IPS-18a (cell line): ENCODE measurements around the gene PCNX3.

Experiments used
- H3K27ac ChIP-seq: one replicate; pipeline ENCODE4 v1.5.1; 2013; ENCODE audit warnings: low read length
- H3K27me3 ChIP-seq: one replicate; pipeline ENCODE4 v1.6.1; 2013; ENCODE audit warnings: mild to moderate bottlenecking, low read length; ENCODE audit not compliant: control insufficient read depth, insufficient read depth
- H3K36me3 ChIP-seq: one replicate; pipeline ENCODE4 v1.6.1; 2013; ENCODE audit warnings: low read depth, low read length; ENCODE audit not compliant: control insufficient read depth
- H3K4me1 ChIP-seq: one replicate; pipeline ENCODE4 v1.6.1; 2013; ENCODE audit warnings: low read depth, low read length; ENCODE audit not compliant: control insufficient read depth
- H3K4me3 ChIP-seq: one replicate; pipeline ENCODE4 v1.5.1; 2013; ENCODE audit warnings: low read length
- H3K9ac ChIP-seq: one replicate; pipeline ENCODE4 v1.6.1; 2013; ENCODE audit warnings: mild to moderate bottlenecking, low read length, moderate library complexity
- H3K9me3 ChIP-seq: one replicate; pipeline ENCODE4 v1.6.1; 2013; ENCODE audit warnings: low read depth, low read length; ENCODE audit not compliant: control insufficient read depth

The PCNX3 gene

DNA sequence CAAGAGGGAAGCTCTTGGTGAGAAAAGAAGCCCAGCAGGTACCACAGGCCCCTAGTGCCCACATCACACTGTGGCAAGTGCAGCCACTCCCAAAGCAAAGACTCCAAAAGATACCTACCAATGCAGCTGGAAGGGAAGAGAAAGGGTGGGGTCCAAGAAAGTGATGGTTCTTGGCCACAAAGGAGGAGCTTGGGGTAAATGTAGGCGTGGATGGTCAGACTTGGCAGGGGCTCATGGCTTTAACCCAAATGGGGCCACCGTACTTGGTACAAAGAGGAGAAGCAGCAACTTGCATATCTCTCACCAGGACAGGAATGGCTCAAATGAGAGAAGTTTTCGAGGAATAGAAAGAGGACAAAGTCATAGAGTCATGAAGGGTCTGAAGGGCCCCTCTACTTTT, 6.3 kb upstream of the PCNX3 start:
- H3K27ac ChIP-seq = no peak overlapping the region
- H3K9me3 ChIP-seq = no peaks in the 10 kb centered on the region
- no peak overlapping the region for H3K4me3 ChIP-seq
- peaks cover 13% of the 10 kb centered on the region for H3K4me1 ChIP-seq
- peaks cover 15% of the 10 kb centered on the region for H3K36me3 ChIP-seq
- H3K9ac ChIP-seq = no peak overlapping the region
- H3K27me3 ChIP-seq = no peaks in the 10 kb centered on the region

DNA sequence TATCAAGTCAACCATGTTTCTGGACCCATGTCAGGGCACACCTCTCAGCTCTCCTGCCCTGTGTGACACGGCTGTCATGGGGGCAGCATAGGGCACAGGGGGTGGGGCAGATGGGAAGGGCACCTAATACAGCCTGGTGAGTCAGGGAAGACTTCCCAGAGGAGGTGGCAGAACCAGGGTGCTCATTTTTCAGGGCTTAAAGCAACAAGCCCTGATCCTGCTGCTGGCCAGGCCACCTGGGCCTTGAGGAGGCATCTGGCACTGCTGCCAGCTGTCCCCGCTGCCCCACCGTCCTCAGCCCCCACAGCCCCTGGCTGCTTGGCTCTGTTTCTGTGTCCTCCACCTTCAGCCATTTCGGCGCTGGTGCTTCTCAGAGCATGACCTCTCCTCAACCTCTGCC, 5.9 kb upstream of the PCNX3 start:
- Histone ChIP-seq H3K9ac (no peak overlapping the region), H3K36me3 (peaks cover 12% of the 10 kb centered on the region), H3K9me3 (no peaks in the 10 kb centered on the region), H3K4me3 (no peak overlapping the region), H3K27me3 (no peaks in the 10 kb centered on the region), H3K4me1 (peaks cover 13% of the 10 kb centered on the region), H3K27ac (no peak overlapping the region)

DNA sequence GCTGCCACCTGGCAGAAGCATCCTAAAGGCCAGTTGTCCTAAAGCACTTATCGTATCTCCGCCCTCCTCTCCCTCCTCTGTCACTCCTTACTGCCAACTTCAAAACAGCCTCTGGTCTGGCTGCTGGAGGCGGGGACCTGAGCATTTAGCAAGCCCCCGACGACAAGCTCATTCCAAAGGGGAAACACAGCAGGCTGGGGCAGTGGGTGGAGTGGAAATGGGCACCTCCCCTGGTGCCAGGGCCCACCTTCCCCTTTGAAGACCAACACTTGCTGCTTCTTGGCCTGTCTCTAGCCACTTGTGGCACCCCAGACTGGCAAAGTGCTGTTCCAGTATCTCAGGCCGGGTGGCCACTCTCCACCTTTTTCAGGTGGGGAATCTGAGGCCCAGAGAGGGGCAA, 5.2 kb upstream of the PCNX3 start:
- Histone ChIP-seq H3K36me3 (peaks cover 5% of the 10 kb centered on the region), H3K27ac (no peak overlapping the region), H3K4me3 (no peak overlapping the region), H3K4me1 (peaks cover 13% of the 10 kb centered on the region), H3K9me3 (no peaks in the 10 kb centered on the region), H3K27me3 (no peaks in the 10 kb centered on the region), H3K9ac (no peak overlapping the region)

DNA sequence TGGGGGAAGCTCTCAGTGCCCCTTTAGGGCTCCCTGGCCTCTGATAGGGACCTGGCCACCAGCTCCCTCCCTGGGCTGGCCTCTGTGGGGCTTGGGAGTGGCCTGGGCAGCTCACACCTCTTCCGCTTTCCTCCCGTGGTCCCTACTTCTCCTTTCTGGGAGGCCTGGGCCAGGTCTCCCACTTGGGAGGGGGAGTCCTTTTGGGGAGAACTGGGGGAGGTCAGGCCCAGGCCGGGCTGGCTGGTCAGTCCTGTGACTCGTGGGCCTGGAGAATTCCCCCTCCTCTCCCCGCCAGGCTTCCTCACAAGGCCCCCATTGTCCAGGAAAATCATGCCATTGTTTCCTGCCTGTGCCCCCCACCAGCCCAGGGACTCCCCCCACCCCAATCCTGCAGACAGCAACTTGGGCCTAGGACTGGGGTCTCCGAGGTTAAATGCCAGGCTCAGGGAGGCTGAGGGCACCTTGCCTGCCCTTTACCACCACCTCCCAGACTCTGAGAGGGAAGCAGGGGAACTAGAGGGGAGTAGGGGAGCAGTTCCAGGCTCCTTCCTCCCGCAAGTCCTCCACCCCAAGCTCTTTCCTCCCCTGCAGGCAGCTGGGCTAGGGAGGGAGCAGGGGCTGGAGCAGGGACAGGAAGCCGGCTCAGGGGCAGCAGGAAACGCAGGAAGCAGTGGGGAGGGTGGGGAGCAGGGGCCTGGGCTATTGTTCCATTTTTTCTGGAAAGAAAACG, 4.4 kb upstream of the PCNX3 start:
- Histone ChIP-seq H3K9ac (no peak overlapping the region), H3K27ac (no peak overlapping the region)

DNA sequence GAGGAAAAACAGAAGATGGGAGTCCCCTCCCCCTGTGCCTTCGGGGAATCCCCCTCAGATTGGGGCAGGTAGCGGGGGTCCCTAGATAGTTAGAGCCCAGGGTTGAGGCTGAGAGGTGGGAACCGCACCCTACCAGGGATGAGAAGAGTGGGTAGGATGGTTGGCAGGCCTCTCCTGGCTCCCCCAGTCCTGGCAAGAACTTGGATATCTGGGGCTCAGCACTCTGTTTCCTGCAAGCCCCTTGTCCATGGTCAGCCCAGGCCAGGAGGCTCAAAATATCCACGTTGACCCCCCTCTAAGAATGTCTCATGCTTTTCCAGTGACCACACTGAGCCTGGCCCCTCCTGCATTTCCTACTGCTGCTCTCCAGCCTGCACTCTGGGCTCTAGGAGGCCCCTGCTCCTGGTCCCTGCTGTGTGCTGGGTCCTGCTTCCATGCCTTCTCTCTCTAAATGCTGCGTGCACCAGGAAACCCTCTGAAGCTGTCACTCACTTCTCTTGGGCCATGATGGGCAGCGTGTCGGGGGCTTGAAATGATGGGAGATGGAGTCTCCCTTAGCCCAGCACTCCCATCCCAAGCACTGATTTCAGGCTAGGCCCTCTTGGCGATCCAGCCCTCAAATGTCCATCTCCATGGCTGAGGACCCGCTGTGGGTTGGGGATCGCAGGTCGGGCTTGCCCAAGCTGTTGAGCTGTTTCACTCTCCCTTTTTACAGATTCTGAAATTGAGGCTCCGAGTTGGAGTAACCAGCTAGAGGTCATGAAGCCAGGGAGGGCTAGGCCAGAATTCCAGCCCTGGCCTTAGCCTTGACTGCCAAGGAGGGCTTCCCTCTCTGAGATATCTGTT, 3.6 kb upstream of the PCNX3 start:
- no peak overlapping the region for H3K27ac ChIP-seq
- peaks cover 9% of the 10 kb centered on the region for H3K4me1 ChIP-seq
- no peak overlapping the region for H3K4me3 ChIP-seq
- no peaks in the 10 kb centered on the region for H3K9me3 ChIP-seq
- H3K9ac ChIP-seq = no peak overlapping the region
- H3K27me3 ChIP-seq = no peaks in the 10 kb centered on the region
- H3K36me3 ChIP-seq = no peaks in the 10 kb centered on the region

More for the DNA sequence above, 4.4 kb upstream of the PCNX3 start:
- Histone ChIP-seq H3K9me3 (no peaks in the 10 kb centered on the region), H3K27me3 (no peaks in the 10 kb centered on the region), H3K4me3 (no peak overlapping the region), H3K4me1 (peaks cover 13% of the 10 kb centered on the region), H3K36me3 (no peaks in the 10 kb centered on the region)

DNA sequence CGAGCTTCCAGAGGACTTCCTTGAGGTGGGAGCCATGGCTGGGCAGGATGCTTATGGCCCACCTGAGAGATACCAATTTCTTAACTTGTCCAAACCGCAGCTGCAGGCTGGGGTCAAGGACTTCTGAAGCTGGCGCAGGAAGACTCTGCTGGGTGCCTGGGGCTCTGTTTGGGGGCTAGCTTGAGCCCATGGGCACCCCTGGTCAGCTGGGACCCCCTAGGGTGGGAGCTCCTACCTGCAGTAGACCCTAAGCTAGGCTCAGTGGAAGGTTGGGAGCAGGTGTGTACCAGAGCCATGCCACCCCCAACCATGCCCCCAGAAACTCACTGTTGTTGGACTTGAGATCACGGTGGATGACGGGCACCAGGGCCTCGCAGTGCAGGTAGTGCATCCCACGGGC, 2.9 kb upstream of the PCNX3 start:
- Histone ChIP-seq H3K4me1 (peaks cover 4% of the 10 kb centered on the region), H3K27ac (no peak overlapping the region), H3K4me3 (no peak overlapping the region), H3K9ac (no peak overlapping the region), H3K27me3 (no peaks in the 10 kb centered on the region), H3K36me3 (peaks cover 3% of the 10 kb centered on the region), H3K9me3 (no peaks in the 10 kb centered on the region)

DNA sequence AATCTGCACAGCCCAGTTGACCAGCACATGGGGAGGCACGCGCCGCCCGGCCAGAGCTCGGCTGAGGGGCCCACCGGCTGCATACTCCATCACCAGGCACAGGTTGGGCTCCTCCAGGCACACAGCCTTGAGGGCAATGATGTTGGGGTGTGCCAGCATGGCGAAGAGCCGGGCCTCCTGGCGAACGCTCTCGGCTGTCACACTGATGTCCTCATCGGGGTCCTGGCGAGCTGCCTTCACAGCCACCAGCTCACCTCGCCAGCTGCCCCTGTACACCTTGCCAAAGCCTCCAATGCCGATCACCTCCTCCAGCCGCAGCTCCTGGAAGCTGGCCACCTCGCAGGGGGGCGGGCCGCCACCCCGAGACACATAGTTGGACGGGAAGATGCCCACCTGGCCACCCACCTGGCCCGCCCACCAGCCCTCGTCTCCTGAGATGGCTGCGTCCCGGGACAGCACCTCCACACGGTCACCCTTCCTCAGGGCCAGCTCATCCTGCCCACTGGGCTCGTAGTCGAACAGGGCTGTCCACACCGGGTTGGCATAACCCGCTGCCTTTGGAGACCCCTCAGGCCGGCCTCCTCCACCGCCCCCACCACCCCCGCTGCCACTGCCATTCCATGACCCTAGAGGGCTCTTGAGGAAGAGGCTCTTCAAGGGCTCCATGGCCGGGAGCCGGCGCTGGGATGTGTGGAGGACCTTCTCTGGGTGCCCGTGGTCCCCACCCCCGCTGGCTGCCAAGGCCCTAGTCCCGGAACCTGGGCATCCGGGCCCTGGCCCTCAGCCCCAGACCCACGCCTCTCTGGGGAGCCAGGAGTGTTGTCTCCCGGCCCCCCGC, 2.3 kb upstream of the PCNX3 start:
- Histone ChIP-seq H3K36me3 (peaks cover 7% of the 10 kb centered on the region), H3K27ac (peak overlapping the region; percentile 43), H3K4me1 (no peaks in the 10 kb centered on the region), H3K4me3 (peak overlapping the region; percentile 70), H3K9ac (peak overlapping the region; percentile 57), H3K9me3 (no peaks in the 10 kb centered on the region), H3K27me3 (no peaks in the 10 kb centered on the region)

DNA sequence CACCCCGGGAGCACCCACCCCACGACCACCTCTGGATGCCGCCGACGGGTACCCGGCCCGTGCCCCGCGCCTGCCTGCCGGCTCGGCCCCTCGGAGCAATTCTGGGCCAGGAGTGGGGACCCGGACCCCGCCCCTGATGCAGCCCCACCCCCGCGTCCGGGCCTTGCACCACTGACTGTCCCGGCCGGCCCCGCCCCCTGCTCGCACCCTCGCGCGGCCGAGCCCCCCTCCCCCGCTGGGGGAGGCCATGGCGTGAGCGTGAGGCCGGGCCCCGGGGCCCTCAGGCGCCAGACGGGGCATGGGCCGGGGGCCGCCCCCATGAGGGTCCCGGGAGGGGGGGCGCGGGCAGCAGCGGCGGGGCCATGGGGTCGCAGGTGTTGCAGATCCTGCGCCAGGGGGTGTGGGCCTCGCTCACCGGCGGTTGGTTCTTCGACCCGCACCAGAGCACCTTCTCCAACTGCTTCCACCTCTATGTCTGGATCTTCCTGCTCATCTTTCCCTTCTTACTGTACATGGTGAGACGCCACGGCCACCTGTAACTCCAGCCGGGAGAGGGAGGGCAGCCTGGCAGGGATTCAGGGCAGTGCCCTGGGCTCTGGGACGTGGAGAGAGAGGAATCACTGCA, 486 bp downstream of the PCNX3 start:
- peak overlapping the region; percentile 70 for H3K4me3 ChIP-seq
- no peaks in the 10 kb centered on the region for H3K4me1 ChIP-seq
- peak overlapping the region; percentile 52 for H3K9ac ChIP-seq
- H3K27me3 ChIP-seq = no peaks in the 10 kb centered on the region
- peaks cover 28% of the 10 kb centered on the region for H3K36me3 ChIP-seq
- no peak overlapping the region for H3K27ac ChIP-seq
- no peaks in the 10 kb centered on the region for H3K9me3 ChIP-seq

DNA sequence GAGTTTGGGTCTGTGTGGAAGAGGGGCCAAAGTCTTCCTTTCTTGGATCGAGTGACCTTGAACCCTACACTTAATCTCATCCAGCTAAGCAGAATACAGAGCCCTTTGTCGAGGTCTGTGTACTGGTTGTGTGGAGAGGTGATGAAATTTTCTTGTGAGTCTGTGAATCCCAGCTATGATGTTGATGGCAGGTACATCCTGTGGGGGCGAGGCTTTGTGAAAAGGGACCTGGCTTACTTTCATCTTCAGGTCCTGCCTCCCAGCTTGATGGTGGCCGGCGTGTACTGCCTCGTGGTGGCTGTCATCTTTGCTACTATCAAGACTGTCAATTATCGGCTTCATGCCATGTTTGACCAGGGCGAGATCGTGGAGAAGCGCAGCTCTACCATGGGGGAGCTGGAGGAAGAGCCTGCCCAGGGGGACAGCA, 1.0 kb downstream of the PCNX3 start:
- peaks cover 28% of the 10 kb centered on the region for H3K36me3 ChIP-seq
- peak overlapping the region; percentile 52 for H3K9ac ChIP-seq
- no peaks in the 10 kb centered on the region for H3K27me3 ChIP-seq
- H3K27ac ChIP-seq = no peak overlapping the region
- peak overlapping the region; percentile 70 for H3K4me3 ChIP-seq
- no peaks in the 10 kb centered on the region for H3K4me1 ChIP-seq
- no peaks in the 10 kb centered on the region for H3K9me3 ChIP-seq

DNA sequence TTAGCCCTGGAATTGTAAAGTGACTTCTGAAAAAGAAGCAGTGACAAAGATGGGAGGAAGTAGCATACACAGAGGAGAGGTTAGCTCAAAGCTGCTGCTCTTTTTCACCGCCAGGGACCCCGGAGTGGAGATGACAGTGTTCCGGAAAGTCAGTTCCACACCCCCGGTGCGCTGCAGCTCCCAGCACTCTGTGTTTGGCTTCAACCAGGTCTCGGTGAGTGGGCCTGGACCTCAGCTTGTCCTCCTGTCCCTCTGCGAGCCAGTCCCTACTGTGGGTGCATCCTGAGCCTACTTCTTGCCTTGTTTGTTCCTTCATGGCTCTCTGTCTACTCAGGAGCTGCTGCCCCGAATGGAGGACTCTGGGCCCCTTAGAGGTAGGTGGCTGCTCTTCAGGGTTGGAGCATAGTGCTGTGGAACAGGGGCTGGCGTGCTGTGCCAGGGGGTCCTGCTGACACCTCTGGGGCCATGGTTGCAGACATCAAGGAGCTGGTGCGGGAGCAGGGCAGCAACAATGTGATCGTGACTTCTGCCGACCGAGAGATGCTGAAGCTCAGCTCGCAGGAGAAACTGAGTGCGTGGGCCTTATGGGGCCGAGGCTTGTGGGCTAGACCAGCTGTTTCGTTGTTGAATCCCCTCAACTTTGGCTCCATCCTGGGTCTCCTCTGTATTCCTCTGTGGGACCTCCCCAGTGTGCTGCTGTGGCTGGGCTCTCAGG, 1.7 kb downstream of the PCNX3 start:
- Histone ChIP-seq H3K9me3 (no peaks in the 10 kb centered on the region), H3K9ac (no peak overlapping the region), H3K27ac (no peak overlapping the region), H3K4me3 (no peak overlapping the region), H3K4me1 (no peaks in the 10 kb centered on the region), H3K36me3 (peaks cover 34% of the 10 kb centered on the region), H3K27me3 (no peaks in the 10 kb centered on the region)
